Inflammatory macrophage (primary cell): Measurements from ENCODE around the gene PAX8.

Experiments used
- DNase-seq, 2 donors: peaks; one replicate each; pipeline ENCODE4 v3.0.0-alpha.2; 2020 to 2022

The PAX8 gene

DNA sequence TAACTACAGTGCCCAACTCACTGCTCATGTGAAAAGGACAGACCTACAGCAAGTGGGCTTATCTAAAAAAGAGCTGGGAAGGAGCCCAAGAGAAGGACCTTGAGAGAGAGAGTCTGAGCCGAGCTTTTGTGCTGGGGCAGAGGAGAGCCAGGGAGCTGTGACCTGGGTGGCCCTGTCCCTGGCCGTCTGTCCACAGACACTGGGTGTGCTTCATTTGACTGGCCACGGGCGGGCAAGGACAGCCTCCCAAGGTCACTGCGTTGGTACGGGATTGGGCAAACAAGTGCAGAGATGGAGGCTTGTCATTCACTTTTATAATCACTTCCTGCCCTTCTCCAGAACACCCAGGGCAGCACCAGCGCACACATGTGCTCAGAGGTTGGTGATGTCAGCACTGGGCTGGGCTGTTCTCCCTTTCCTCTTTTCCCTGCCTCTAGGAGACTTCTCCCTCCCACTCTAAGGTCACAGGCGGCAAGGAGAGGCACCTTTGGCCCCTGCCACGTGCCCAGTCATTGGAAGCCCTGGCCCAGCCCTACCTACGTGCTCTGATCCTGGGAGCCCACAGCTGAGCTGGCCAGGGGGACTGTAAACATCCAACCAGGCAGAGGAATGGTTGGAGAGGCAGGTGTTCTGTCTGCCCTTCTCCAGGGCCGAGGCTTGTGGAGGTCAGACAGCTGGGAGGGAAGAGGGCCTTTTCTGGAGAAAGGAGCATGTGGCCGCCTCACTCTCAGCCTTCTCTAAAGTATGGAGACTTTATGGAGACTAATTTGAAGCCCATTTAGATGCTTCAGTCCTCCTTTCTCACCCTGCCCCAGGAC is 111.4 kb downstream of the PAX8 start:
- peak; percentile 80 to 84 for DNase-seq

- DNase-seq = no peak
Observed at GRCh38 chr2:113166187-113166645, 112.5 kb downstream of the PAX8 start.
